ENCODE measurements around the gene HOXA11. TPM values are rescaled to one million over a fixed set of nuclear protein-coding genes. Genes with fewer than 3 reads are reported as not detected.

Gene HOXA11
- total RNA-seq, 1 experiment from 2014 or later: 0.84 TPM

DNA sequence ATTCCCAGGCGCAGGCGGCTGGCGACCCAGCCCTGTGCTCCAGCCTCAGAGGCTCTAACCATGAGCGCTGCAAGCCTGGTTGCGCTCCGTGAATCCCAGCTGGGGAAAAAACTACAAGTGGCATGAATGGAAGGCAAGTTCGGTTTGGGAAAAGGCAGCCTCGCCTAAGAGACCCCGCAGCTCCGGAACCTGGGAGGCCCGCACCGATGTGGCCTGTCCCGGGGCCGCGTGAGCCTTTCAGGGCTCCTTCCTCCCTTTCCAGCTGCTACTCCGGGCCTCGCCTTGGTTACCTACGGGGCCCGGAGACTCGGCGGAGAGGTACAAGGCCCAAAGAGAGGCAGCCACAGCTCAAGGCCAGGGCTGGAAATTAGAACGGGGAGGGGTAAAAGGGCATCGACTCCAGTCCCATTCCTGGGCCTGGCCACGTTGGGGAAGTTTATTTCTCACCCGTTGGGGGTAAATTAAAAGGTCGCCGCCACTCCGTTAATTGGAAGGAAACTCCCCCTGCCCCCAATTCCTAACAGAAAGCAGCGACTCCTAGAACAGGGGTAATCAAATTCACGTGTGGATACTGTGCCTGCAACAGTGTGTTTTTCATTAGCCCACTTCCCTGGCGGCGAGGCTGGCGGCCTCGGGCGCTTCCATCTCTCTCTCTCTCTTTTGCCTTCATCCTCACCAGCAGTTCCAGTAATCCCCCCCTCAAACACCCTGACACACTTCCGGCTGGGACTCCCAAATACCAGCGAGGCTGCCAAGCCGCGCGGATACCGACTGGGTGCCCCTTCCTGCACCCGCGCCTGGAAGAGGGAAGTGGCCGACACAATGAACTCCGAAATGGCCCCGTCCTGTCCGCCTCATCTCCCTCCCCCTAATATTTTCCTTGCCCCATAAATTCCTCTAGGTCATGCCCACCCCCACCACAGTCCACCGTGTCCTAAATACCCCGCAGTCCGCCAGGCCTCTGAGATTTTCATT is 18.2 kb downstream of the HOXA11 start:
- no peak for DNase-seq (ENCODE audit: unreplicated experiment)
- peaks cover 13% of the 10 kb centered on the region for H3K4me1 Mint-ChIP-seq (ENCODE audit: insufficient read depth, unreplicated experiment)
- POLR2A ChIA-PET: interaction anchor here (0.5 to 1.7 kb wide), 4 partner anchors 8 to 608 kb away, joined by 3 to 5 read pairs (median 4); no protein-coding TSS in a partner anchor
- H3K9me3 Mint-ChIP-seq (ENCODE audit: unreplicated experiment): no peaks in the 10 kb centered on the region
- no peak overlapping the region for H3K4me3 Mint-ChIP-seq (ENCODE audit: unreplicated experiment)
- peaks cover 13% of the 10 kb centered on the region for H3K36me3 Mint-ChIP-seq (ENCODE audit: insufficient read depth, unreplicated experiment)
- BruUV-seq (replicated peaks): no TSS peak
- CTCF ChIA-PET: interaction anchor here (0.5 to 1.6 kb wide), 4 partner anchors 16 to 472 kb away, joined by 3 to 7 read pairs (median 4); no protein-coding TSS in a partner anchor
- intact Hi-C loops (cut with micrococcal nuclease): no loop called here
- H3K27ac Mint-ChIP-seq (ENCODE audit: low read depth, unreplicated experiment): no peak overlapping the region
- TF ChIP-seq, protein P1, sequence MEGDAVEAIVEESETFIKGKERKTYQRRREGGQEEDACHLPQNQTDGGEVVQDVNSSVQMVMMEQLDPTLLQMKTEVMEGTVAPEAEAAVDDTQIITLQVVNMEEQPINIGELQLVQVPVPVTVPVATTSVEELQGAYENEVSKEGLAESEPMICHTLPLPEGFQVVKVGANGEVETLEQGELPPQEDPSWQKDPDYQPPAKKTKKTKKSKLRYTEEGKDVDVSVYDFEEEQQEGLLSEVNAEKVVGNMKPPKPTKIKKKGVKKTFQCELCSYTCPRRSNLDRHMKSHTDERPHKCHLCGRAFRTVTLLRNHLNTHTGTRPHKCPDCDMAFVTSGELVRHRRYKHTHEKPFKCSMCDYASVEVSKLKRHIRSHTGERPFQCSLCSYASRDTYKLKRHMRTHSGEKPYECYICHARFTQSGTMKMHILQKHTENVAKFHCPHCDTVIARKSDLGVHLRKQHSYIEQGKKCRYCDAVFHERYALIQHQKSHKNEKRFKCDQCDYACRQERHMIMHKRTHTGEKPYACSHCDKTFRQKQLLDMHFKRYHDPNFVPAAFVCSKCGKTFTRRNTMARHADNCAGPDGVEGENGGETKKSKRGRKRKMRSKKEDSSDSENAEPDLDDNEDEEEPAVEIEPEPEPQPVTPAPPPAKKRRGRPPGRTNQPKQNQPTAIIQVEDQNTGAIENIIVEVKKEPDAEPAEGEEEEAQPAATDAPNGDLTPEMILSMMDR (IDR thresholded peaks at IDR 0.05; ENCODE audit: unreplicated experiment): no peak
- no peaks in the 10 kb centered on the region for H3K27me3 Mint-ChIP-seq (ENCODE audit: insufficient read depth, unreplicated experiment)

- peak overlapping the region; percentile 27 for H3K27ac Mint-ChIP-seq (ENCODE audit: low read depth, unreplicated experiment)
- POLR2A ChIA-PET: interaction anchor here (0.5 to 1.7 kb wide), 4 partner anchors 15 to 487 kb away, joined by 3 to 5 read pairs (median 3); no protein-coding TSS in a partner anchor
- no TSS peak for BruUV-seq (replicated peaks)
- H3K4me3 Mint-ChIP-seq (ENCODE audit: unreplicated experiment): peak overlapping the region; percentile 84
- peaks cover 8% of the 10 kb centered on the region for H3K4me1 Mint-ChIP-seq (ENCODE audit: insufficient read depth, unreplicated experiment)
- CTCF ChIA-PET: interaction anchor here (0.5 to 1.6 kb wide), 4 partner anchors 16 to 494 kb away, joined by 3 to 7 read pairs (median 4); no protein-coding TSS in a partner anchor
- H3K36me3 Mint-ChIP-seq (ENCODE audit: insufficient read depth, unreplicated experiment): peaks cover 8% of the 10 kb centered on the region
- DNase-seq (ENCODE audit: unreplicated experiment): no peak
- no peaks in the 10 kb centered on the region for H3K27me3 Mint-ChIP-seq (ENCODE audit: insufficient read depth, unreplicated experiment)
- no peaks in the 10 kb centered on the region for H3K9me3 Mint-ChIP-seq (ENCODE audit: unreplicated experiment)
- intact Hi-C loops (cut with micrococcal nuclease): no loop called here
- TF ChIP-seq, protein P1 (IDR thresholded peaks at IDR 0.05; ENCODE audit: unreplicated experiment): no peak
Observed at GRCh38 chr7:27165996-27166530, 19.0 kb downstream of the HOXA11 start.

DNA sequence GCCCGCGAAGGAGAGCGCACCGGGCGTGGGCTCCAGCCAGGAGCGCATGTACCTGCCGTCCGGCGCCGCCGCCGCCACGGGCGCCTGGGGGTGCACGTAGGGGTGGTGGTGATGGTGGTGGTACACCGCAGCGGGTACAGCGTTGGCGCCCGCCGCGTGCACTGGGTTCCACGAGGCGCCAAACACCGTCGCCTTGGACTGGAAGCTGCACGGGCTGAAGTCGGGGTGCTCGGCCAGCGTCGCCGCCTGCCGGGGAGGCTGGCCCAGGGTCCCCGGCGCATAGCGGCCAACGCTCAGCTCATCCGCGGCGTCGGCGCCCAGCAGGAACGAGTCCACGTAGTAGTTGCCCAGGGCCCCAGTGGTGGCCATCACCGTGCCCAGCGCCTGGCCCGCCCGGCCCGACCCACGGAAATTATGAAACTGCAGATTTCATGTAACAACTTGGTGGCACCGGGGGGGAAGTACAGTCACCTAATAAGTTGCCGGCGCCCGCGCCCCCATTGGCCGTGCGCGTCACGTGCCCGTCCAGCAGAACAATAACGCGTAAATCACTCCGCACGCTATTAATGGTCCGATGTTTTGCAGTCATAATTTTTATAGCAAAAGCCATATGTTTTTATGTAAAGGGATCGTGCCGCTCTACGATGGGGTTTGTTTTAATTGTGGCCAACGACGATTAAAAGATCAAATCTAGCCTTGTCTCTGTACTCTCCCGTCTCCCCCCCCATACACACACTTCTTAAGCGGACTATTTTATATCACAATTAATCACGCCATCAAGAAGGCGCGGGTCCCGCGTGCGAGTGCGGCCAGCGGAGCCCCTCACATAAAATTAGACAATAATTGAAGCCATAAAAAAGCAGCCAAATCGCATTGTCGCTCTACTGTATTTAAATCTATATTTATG is 19.7 kb downstream of the HOXA11 start, which contains the start of gene HOXA9:
Gene HOXA9, minus strand, starts transcription at position 449 of the 907 bp plus-strand sequence. Its CDS starts 80 bp downstream, at position 369.
- Mint-ChIP-seq H3K27ac (ENCODE audit: low read depth, unreplicated experiment) (peak within 1 kb of the TSS; percentile 72), H3K36me3 (ENCODE audit: insufficient read depth, unreplicated experiment) (peaks cover 8% of the 10 kb centered on the region), H3K4me1 (ENCODE audit: insufficient read depth, unreplicated experiment) (peaks cover 8% of the 10 kb centered on the region), H3K9me3 (ENCODE audit: unreplicated experiment) (no peaks in the 10 kb centered on the region), H3K4me3 (ENCODE audit: unreplicated experiment) (peak within 1 kb of the TSS; percentile 84), H3K27me3 (ENCODE audit: insufficient read depth, unreplicated experiment) (no peaks in the 10 kb centered on the region)
- CTCF ChIA-PET: interaction anchor here (0.7 to 1.6 kb wide), 4 partner anchors 15 to 493 kb away, joined by 3 to 7 read pairs (median 4); partner anchors contain the start of gene HOXA5
- DNase-seq (ENCODE audit: unreplicated experiment): peak; percentile 82
- intact Hi-C loops (cut with micrococcal nuclease): no loop called here
- POLR2A ChIA-PET: interaction anchor here (0.6 to 5.1 kb wide), 7 partner anchors 14 to 486 kb away, joined by 3 to 49 read pairs (median 3); partner anchors contain the start of gene HOXA5
- TF ChIP-seq, protein P1 (IDR thresholded peaks at IDR 0.05; ENCODE audit: unreplicated experiment): no peak
- no TSS peak for BruUV-seq (replicated peaks)
